Nephron (organoid): ENCODE measurements around the gene SYMPK.

ENCODE experiments used
- H3K27ac Mint-ChIP-seq, 3 experiments: 2 replicates each; pipeline ENCODE4 v1.8.0; 2020; ENCODE audit warnings: mixed read lengths in 3 of 3, mild to moderate bottlenecking in 2 of 3, moderate library complexity in 1 of 3
- H3K27me3 Mint-ChIP-seq: 2 replicates; pipeline ENCODE4 v1.8.0; 2021; ENCODE audit warnings: low read depth, mild to moderate bottlenecking, moderate library complexity, mixed read lengths
- H3K36me3 Mint-ChIP-seq: 2 replicates; pipeline ENCODE4 v1.8.0; 2020; ENCODE audit warnings: low read depth, mixed read lengths
- H3K4me1 Mint-ChIP-seq: 2 replicates; pipeline ENCODE4 v1.8.0; 2020; ENCODE audit warnings: mixed read lengths
- H3K4me3 Mint-ChIP-seq, 3 experiments: 2 replicates each; pipeline ENCODE4 v1.8.0; 2020; ENCODE audit warnings: mild to moderate bottlenecking in 3 of 3, mixed read lengths in 3 of 3, moderate library complexity in 2 of 3
- H3K9me3 Mint-ChIP-seq: 2 replicates; pipeline ENCODE4 v1.8.0; 2020; ENCODE audit warnings: mixed read lengths
- TF ChIP-seq, protein P1 (sequence below), 3 experiments: fragments of 200-600 bp; sonication (generic); IDR thresholded peaks; one replicate each; pipeline ENCODE4 v1.5.0; 2021; ENCODE audit warnings: antibody characterized with exemption in 3 of 3; ENCODE audit not compliant: unreplicated experiment in 3 of 3

The SYMPK gene

DNA sequence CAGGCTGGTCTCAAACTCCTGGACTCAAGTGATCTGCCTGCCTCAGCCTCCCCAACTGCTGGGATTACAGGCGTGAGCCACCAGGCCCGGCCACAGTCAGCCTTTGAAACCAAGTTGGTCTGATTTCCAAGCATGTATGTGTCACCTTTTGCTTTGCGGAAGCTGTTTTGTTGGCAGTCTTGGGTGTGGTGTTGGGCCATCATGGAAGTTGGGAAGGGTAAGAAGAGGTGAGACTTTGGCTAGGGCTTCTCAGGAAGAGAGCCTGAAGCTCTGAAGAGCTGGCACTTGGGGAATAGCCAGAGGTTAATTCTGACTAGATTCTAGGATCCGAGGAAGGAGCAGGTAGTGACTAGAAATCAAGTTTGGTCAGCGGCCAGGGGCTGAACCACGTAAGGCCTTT lies 50.6 kb downstream of the SYMPK start:
- H3K27ac Mint-ChIP-seq = peak overlapping the region in 1 of 3 experiments; percentile 38
- peaks cover 9% of the 10 kb centered on the region for H3K4me1 Mint-ChIP-seq
- TF ChIP-seq, protein P1, sequence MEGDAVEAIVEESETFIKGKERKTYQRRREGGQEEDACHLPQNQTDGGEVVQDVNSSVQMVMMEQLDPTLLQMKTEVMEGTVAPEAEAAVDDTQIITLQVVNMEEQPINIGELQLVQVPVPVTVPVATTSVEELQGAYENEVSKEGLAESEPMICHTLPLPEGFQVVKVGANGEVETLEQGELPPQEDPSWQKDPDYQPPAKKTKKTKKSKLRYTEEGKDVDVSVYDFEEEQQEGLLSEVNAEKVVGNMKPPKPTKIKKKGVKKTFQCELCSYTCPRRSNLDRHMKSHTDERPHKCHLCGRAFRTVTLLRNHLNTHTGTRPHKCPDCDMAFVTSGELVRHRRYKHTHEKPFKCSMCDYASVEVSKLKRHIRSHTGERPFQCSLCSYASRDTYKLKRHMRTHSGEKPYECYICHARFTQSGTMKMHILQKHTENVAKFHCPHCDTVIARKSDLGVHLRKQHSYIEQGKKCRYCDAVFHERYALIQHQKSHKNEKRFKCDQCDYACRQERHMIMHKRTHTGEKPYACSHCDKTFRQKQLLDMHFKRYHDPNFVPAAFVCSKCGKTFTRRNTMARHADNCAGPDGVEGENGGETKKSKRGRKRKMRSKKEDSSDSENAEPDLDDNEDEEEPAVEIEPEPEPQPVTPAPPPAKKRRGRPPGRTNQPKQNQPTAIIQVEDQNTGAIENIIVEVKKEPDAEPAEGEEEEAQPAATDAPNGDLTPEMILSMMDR (IDR thresholded peaks at IDR 0.05; ENCODE audit: unreplicated experiment in 3 of 3) = no peak
- peaks cover 2% of the 10 kb centered on the region for H3K27me3 Mint-ChIP-seq
- no peaks in the 10 kb centered on the region for H3K9me3 Mint-ChIP-seq
- peak overlapping the region; percentile 33 to 45 (median 44) for H3K4me3 Mint-ChIP-seq
- no peaks in the 10 kb centered on the region for H3K36me3 Mint-ChIP-seq

DNA sequence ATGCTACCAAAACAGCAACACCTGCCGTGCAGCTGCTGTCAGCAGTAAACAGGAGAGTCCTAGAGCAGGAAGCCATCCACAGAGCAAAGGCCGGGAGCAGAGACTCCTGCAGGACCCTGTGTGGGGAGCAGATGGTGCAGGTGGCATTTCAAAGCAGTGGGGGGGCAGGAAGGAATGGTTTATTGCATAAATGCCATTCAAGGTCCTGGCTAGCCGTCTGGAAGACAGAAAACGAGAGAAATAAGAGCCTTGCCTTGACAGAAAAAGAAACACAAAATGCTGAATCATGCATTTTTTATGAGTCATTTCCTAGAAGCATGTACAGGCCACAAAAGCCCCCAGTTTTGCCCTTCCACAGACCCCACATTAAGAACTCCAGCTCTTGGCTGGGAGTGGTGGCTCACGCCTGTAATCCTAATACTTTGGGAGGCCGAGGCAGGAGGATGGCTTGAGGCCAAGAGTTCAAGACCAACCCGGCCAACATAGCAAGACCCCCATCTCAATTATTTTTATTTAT lies 53.2 kb downstream of the SYMPK start:
- peaks cover 5% of the 10 kb centered on the region for H3K4me1 Mint-ChIP-seq

DNA sequence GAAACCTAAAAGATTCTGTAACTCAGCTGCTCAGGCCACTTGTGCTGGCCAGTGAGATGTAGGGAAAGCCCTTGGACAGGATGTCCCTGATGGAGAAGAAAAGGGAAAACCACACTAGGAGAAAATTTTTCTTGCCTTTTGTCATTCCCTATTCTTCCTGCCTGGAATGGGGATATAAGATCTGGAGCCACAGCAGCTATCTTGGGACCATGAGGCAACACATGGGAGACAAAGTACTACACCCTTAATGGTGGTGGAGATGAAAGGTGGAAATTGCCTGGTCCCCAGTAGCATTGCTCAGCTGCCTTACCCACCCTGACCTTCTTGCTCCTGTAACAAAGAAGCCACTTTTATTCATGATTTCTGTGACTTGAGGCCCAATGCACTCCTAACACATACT lies 57.2 kb downstream of the SYMPK start:
- TF ChIP-seq, protein P1 (IDR thresholded peaks at IDR 0.05; ENCODE audit: unreplicated experiment in 3 of 3) = no peak
- Mint-ChIP-seq H3K27me3 (peaks cover 7% of the 10 kb centered on the region), H3K9me3 (no peaks in the 10 kb centered on the region), H3K36me3 (no peaks in the 10 kb centered on the region), H3K4me1 (peaks cover 10% of the 10 kb centered on the region), H3K27ac (no peak overlapping the region), H3K4me3 (no peak overlapping the region)

More for the DNA sequence above, 53.2 kb downstream of the SYMPK start:
- H3K27ac Mint-ChIP-seq = peak overlapping the region; percentile 3 to 55 (median 55)
- no peaks in the 10 kb centered on the region for H3K27me3 Mint-ChIP-seq
- no peaks in the 10 kb centered on the region for H3K9me3 Mint-ChIP-seq
- H3K4me3 Mint-ChIP-seq = peak overlapping the region in 1 of 3 experiments; percentile 42
- TF ChIP-seq, protein P1 (IDR thresholded peaks at IDR 0.05; ENCODE audit: unreplicated experiment in 3 of 3) = no peak
- no peaks in the 10 kb centered on the region for H3K36me3 Mint-ChIP-seq

DNA sequence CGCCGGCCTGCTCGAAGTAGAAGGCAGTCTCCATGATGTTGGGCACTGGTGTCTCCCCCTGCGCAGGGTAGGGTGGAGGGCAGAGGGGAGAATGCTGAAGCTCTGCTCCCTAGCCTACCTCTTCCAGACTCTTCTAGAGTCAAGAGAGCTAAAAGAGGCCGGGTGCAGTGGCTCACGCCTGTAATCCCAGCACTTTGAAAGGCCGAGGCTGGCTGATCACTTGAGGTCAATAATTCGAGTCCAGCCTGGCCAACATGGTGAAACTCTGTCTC lies 58.1 kb downstream of the SYMPK start:
- no peak overlapping the region for H3K27ac Mint-ChIP-seq
- no peaks in the 10 kb centered on the region for H3K36me3 Mint-ChIP-seq
- no peak overlapping the region for H3K4me3 Mint-ChIP-seq
- peaks cover 11% of the 10 kb centered on the region for H3K27me3 Mint-ChIP-seq
- H3K4me1 Mint-ChIP-seq = peaks cover 10% of the 10 kb centered on the region
- TF ChIP-seq, protein P1 (IDR thresholded peaks at IDR 0.05; ENCODE audit: unreplicated experiment in 3 of 3) = no peak
- no peaks in the 10 kb centered on the region for H3K9me3 Mint-ChIP-seq

DNA sequence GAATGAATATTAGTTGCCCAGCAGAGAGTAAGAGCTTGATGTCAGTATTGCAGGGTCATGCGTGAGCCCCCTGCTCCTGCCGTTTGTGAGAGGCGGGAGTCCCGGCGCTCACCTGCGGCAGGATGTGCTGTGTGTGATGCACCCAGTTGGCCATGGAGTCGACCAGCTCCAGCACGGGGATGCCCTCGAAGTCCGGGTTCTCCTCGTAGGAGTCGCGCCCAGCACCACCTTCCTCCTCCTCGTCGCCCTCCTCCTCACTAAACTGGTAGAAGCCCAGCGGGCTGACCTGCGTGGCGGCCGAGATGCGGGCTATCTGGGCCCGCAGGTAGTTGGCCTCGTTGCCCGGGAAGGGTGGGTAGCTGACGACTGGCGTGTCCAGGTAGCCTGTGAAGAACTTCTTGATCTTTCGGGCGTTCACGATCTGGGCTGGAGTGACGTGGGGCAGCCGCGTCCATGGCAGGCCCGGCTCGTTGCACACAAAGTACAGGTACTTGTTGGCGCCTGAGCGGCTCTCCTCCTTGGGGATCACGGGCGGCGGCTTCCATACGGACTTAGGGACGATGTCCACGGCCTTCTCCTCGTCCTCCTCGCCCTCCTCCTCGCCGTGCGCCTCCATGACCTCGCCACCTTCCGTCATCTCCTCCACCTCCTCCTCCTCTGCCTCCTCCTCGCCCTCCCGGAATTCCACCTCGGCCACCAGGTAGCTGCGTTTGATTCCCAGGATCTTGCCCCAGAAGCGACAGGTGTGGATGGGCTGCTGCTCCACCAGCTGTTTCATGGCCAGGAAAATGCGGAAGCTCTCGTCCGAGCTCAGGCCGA lies 58.6 kb downstream of the SYMPK start:
- Mint-ChIP-seq H3K27me3 (peaks cover 11% of the 10 kb centered on the region), H3K36me3 (no peaks in the 10 kb centered on the region), H3K4me3 (no peak overlapping the region), H3K4me1 (peaks cover 6% of the 10 kb centered on the region), H3K27ac (no peak overlapping the region), H3K9me3 (no peaks in the 10 kb centered on the region)
- TF ChIP-seq, protein P1 (IDR thresholded peaks at IDR 0.05; ENCODE audit: unreplicated experiment in 3 of 3) = no peak
